GM12801 (cell line): ENCODE results near the gene MGST2.

Experiments used
- TF ChIP-seq, protein P1 (sequence below): IDR thresholded peaks from one replicate; pipeline ENCODE4 v1.5.1; 2011; ENCODE audit warnings: control low read depth; ENCODE audit not compliant: insufficient read length; ENCODE audit errors: extremely low read depth

Gene MGST2

DNA sequence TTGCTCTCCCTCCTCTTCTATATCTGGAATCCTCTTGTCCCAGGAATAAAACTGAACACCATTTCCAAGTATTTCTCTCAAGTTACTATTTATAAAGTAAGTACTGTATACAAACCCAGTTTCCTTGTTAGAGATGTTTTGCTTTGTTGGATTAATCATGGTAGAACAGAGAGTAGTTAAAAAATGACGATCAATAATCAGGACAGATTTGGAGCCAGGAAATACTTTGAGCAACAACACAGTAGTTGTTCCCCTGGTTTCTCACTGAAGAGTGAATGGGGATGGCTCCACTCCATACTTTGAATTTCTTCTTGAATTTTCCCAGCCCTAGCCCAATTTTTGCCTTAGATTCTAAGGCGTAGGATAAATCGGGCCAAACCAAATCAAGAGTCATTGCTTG lies 21.4 kb downstream of the MGST2 start:
- TF ChIP-seq, protein P1, sequence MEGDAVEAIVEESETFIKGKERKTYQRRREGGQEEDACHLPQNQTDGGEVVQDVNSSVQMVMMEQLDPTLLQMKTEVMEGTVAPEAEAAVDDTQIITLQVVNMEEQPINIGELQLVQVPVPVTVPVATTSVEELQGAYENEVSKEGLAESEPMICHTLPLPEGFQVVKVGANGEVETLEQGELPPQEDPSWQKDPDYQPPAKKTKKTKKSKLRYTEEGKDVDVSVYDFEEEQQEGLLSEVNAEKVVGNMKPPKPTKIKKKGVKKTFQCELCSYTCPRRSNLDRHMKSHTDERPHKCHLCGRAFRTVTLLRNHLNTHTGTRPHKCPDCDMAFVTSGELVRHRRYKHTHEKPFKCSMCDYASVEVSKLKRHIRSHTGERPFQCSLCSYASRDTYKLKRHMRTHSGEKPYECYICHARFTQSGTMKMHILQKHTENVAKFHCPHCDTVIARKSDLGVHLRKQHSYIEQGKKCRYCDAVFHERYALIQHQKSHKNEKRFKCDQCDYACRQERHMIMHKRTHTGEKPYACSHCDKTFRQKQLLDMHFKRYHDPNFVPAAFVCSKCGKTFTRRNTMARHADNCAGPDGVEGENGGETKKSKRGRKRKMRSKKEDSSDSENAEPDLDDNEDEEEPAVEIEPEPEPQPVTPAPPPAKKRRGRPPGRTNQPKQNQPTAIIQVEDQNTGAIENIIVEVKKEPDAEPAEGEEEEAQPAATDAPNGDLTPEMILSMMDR: no peak

DNA sequence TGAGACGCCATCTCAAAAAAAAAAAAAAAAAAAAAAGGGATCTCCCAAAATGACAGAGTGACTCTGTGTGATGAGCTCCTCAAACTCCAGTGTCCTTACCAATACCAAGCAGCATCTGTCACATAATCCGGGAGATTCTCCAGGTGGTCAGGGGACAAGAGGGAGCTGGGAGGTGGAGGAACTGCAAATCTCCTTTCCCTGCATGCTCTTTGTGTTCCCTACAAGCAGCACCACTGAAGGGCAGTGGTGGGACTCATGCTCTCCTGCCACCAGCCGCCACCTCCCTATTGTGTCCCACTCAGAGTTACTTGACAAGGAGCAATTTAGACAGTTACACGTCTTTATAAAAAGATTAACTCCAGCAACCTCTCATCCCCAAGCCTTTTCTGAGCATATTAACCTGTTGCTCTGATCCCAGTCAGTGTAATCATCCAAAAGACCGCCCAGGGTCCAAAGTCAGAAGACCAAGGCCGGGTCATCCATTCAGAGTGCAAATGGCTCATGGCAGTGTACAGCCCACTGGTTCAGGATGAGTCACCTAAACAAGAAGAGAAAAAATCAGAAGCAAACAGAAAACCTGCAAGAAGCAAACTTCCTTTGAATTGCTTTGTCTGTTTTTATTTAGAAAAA lies 23.6 kb downstream of the MGST2 start:
- TF ChIP-seq, protein P1: no peak

DNA sequence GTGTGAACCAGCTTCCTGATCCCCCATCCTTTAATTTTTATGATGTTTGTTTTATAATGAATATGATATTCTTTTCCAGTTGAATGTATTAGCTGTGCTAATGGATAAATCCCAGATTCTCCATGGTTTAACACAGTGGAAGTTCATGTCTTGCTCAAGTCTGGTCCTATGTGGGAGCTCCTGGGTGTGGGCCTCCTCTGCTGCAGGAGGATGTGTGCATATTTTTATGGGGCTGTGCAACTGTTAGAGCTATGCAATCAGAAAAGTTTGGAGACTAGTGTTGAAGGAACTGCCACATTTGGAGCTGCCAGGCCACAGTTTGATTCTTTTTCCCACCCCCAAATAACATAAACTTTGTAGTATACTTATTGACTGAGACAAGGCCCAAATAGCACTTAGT lies 24.8 kb downstream of the MGST2 start:
- TF ChIP-seq, protein P1: no peak

DNA sequence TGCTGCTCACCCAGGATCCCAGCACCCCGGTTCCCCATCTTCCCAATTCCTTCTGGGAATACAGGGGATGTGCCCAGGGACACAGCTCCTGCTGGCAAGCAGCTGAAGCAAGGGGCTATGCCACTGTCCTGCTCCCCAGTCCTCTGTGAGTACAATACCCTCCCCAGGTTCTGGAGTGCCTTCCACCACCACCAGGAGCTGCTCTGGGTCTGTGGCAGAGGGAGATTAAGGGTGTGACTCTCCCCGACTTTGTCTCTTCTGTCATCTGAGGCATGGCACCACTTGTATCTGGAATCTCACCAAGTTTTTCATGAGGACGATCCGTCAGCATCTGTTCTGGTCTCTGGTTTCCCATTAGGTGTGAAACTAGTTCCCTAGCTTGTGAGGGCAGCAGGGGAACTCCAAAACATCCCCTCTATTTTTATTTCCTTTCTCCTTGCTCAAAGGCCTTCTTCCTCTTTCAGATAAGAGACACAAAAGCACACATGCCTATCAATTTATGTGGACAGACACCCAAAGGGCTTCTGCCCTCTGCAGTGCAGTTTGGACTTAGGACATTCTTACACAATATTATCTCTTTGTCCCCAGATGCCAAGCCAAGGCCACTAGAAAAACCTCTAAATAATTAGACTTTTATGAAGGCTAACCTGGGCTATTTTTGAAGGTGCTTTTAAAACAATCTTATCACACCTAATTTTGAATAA lies 26.8 kb downstream of the MGST2 start:
- TF ChIP-seq, protein P1: no peak

GRCh38 chr4:139694522-139695107 lies 29.0 kb downstream of the MGST2 start:
- TF ChIP-seq, protein P1: no peak

DNA sequence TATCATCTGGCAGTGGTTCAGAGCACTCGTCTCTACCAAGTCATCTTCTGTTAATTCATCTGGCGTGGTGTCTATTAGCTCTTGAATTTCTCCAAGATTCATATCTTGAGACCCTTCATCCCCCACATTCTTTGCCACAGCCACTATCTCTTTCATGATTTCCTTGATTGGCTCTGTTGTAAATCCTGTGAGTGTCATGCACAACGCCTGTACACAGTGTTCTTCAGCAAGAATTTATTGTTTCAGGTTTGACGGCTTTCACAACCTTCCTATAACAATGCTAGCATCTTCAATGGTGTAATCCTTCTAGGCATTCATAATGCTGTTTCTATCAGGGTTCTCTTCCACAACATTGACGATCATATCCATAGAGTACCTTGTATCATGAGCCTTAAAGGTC lies 30.9 kb downstream of the MGST2 start:
- TF ChIP-seq, protein P1: no peak

GRCh38 chr4:139700568-139700967 lies 34.9 kb downstream of the MGST2 start:
- TF ChIP-seq, protein P1: no peak
